ENCODE results near the gene ERC1. TPM values are rescaled to one million over a fixed set of nuclear protein-coding genes. Genes with fewer than 3 reads are reported as not detected.
A peak's percentile ranks its signal among the peaks of the same experiment; 100 is the strongest.

Gene ERC1
- total RNA-seq, 1 donor from 2014 or later: 79.5 TPM

GRCh38 chr12:1346126-1346525 is 355.1 kb downstream of the ERC1 start:
- Mint-ChIP-seq H3K9me3 (ENCODE audit: unreplicated experiment) (no peaks in the 10 kb centered on the region), H3K4me1 (ENCODE audit: unreplicated experiment) (peaks cover 26% of the 10 kb centered on the region), H3K27me3 (ENCODE audit: unreplicated experiment) (no peaks in the 10 kb centered on the region), H3K27ac (ENCODE audit: unreplicated experiment) (peak overlapping the region; percentile 43), H3K36me3 (ENCODE audit: unreplicated experiment) (peaks cover 3% of the 10 kb centered on the region), H3K4me3 (ENCODE audit: unreplicated experiment) (no peak overlapping the region)
- DNase-seq (ENCODE audit: extremely low spot score, unreplicated experiment): no peak
- no peak for TF ChIP-seq CTCF (IDR thresholded peaks at IDR 0.05)

- H3K4me1 Mint-ChIP-seq (ENCODE audit: unreplicated experiment): peaks cover 32% of the 10 kb centered on the region
- TF ChIP-seq CTCF (IDR thresholded peaks at IDR 0.05): no peak
- H3K27me3 Mint-ChIP-seq (ENCODE audit: unreplicated experiment): no peaks in the 10 kb centered on the region
- H3K9me3 Mint-ChIP-seq (ENCODE audit: unreplicated experiment): no peaks in the 10 kb centered on the region
- H3K4me3 Mint-ChIP-seq (ENCODE audit: unreplicated experiment): no peak overlapping the region
- H3K27ac Mint-ChIP-seq (ENCODE audit: unreplicated experiment): no peak overlapping the region
- DNase-seq (ENCODE audit: extremely low spot score, unreplicated experiment): no peak
- H3K36me3 Mint-ChIP-seq (ENCODE audit: unreplicated experiment): peaks cover 3% of the 10 kb centered on the region
Measured at GRCh38 chr12:1347294-1347693, 356.3 kb downstream of the ERC1 start.

- TF ChIP-seq CTCF (IDR thresholded peaks at IDR 0.05): no peak
- no peaks in the 10 kb centered on the region for H3K9me3 Mint-ChIP-seq (ENCODE audit: unreplicated experiment)
- H3K27me3 Mint-ChIP-seq (ENCODE audit: unreplicated experiment): no peaks in the 10 kb centered on the region
- peaks cover 30% of the 10 kb centered on the region for H3K4me1 Mint-ChIP-seq (ENCODE audit: unreplicated experiment)
- H3K4me3 Mint-ChIP-seq (ENCODE audit: unreplicated experiment): no peak overlapping the region
- H3K27ac Mint-ChIP-seq (ENCODE audit: unreplicated experiment): no peak overlapping the region
- no peak for DNase-seq (ENCODE audit: extremely low spot score, unreplicated experiment)
- H3K36me3 Mint-ChIP-seq (ENCODE audit: unreplicated experiment): peaks cover 3% of the 10 kb centered on the region
Measured at GRCh38 chr12:1348606-1349005, 357.6 kb downstream of the ERC1 start.

- Mint-ChIP-seq H3K4me1 (ENCODE audit: unreplicated experiment) (peaks cover 31% of the 10 kb centered on the region), H3K4me3 (ENCODE audit: unreplicated experiment) (no peak overlapping the region), H3K27ac (ENCODE audit: unreplicated experiment) (peak overlapping the region; percentile 84), H3K9me3 (ENCODE audit: unreplicated experiment) (no peaks in the 10 kb centered on the region), H3K36me3 (ENCODE audit: unreplicated experiment) (peaks cover 3% of the 10 kb centered on the region), H3K27me3 (ENCODE audit: unreplicated experiment) (no peaks in the 10 kb centered on the region)
- DNase-seq (ENCODE audit: extremely low spot score, unreplicated experiment): no peak
- TF ChIP-seq CTCF (IDR thresholded peaks at IDR 0.05): no peak
Measured at GRCh38 chr12:1350055-1350933, 359.3 kb downstream of the ERC1 start.

GRCh38 chr12:1350934-1351240 is 359.9 kb downstream of the ERC1 start:
- Mint-ChIP-seq H3K27me3 (ENCODE audit: unreplicated experiment) (no peaks in the 10 kb centered on the region), H3K4me3 (ENCODE audit: unreplicated experiment) (no peak overlapping the region), H3K4me1 (ENCODE audit: unreplicated experiment) (peaks cover 36% of the 10 kb centered on the region), H3K27ac (ENCODE audit: unreplicated experiment) (peak overlapping the region; percentile 84), H3K9me3 (ENCODE audit: unreplicated experiment) (no peaks in the 10 kb centered on the region), H3K36me3 (ENCODE audit: unreplicated experiment) (peaks cover 2% of the 10 kb centered on the region)
- no peak for DNase-seq (ENCODE audit: extremely low spot score, unreplicated experiment)
- no peak for TF ChIP-seq CTCF (IDR thresholded peaks at IDR 0.05)
